ENCODE results near the gene FAM3A. TPM values are rescaled to one million over a fixed set of nuclear protein-coding genes. Genes with fewer than 3 reads are reported as not detected.
A peak's percentile ranks its signal among the peaks of the same experiment; 100 is the strongest.

Gene FAM3A
- total RNA-seq, 1 experiment from 2014 or later: 15.6 TPM

DNA sequence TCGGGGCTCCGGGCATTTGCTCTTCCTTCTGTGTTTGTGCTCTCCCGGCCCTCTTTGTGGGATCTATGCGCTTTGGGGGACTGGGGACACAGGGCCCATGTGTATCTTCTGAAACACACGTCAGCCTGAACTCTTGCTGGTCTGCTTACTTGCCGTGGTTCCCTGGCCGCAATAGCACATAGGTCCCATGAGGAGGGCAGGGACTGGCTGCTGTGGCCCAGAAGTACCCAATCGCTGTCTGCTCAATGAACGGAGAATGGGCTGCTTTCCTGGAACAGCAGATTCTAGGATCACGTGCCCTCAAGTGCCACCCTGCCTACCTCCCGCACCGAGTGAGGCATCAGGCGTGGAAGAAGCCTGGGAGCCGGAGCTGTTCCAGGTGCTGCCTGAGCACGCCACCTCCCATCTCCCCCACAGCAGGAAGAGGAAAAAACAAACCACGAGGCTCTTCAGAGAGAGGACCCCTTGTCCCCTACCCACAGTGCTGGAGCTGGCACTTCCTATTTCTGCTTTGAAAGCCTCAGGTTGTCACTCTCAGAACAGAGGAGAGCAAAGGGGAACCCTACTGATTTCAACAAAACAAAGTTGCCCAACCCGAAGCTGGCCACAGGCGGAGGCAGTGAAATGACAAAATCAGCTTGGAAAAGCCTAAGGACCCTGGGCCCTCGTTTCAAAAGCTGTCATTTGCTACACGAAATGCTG, 26.8 kb upstream of the FAM3A start:
- BruUV-seq (replicated peaks): TSS peak; percentile 38
- ATAC-seq (no peak), DNase-seq (ENCODE audit: low read depth, low spot score) (no peak)
- Histone ChIP-seq H3K9me3 (ENCODE audit: control insufficient read depth in 1 of 2, insufficient read depth in 1 of 2, low read depth in 1 of 2, low read length in 2 of 2) (no peaks in the 10 kb centered on the region), H3K27ac (ENCODE audit: low read depth, low read length) (peak overlapping the region; percentile 79), H3K36me3 (ENCODE audit: control insufficient read depth in 1 of 2, insufficient read depth in 2 of 2, low read length in 2 of 2) (peaks cover 0 to 9% of the 10 kb centered on the region in 2 experiments; a peak in 2 of 4 replicates), H3K27me3 (ENCODE audit: insufficient read depth, low read length) (no peaks in the 10 kb centered on the region), H3K79me2 (ENCODE audit: insufficient read depth, low read length) (peaks cover 23% of the 10 kb centered on the region), H3K9me2 (ENCODE audit: insufficient read depth) (no peaks in the 10 kb centered on the region), H4K20me1 (ENCODE audit: insufficient read depth) (no peaks in the 10 kb centered on the region), H2AFZ (ENCODE audit: low read depth, low read length, poor library complexity, severe bottlenecking) (no peak overlapping the region), H3K4me3 (replicated peaks in 1 of 2; ENCODE audit: low read depth in 1 of 2, low read length in 2 of 2) (no peak overlapping the region), H3K4me1 (ENCODE audit: control insufficient read depth in 1 of 2, insufficient read depth in 2 of 2, low read length in 2 of 2) (peaks cover 27 to 34% of the 10 kb centered on the region in 2 experiments), H3K4me2 (ENCODE audit: low read length) (peak overlapping the region; percentile 57), H3K9ac (ENCODE audit: low read length) (peak overlapping the region; percentile 47; the same call in 1 of the 2 replicates)
- RAD21 ChIA-PET (ENCODE audit: low non-redundant PET in 1 of 2, low total read pairs in 2 of 2, uncharacterized antibody in 2 of 2, unreplicated experiment in 2 of 2): no interaction called here
- POLR2A ChIA-PET: no interaction called here
- TF ChIP-seq YY1 (IDR thresholded peaks at IDR 0.05; ENCODE audit: extremely low read depth, insufficient replicate concordance, low read depth, low read length): no peak
- no peak for TF ChIP-seq ELF1 (IDR thresholded peaks at IDR 0.05; ENCODE audit: borderline replicate concordance, low read depth)
- no peak for TF ChIP-seq SIN3A (IDR thresholded peaks at IDR 0.05; ENCODE audit: low read depth)
- TF ChIP-seq, protein P1, sequence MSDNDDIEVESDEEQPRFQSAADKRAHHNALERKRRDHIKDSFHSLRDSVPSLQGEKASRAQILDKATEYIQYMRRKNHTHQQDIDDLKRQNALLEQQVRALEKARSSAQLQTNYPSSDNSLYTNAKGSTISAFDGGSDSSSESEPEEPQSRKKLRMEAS (IDR thresholded peaks at IDR 0.05): no peak
- no peak for TF ChIP-seq JUND (IDR thresholded peaks at IDR 0.05)
- TF ChIP-seq EGR1 (IDR thresholded peaks at IDR 0.05; ENCODE audit: low read depth): no peak
- CTCF ChIA-PET: no interaction called here
- intact Hi-C loops (cut with micrococcal nuclease): no loop called here

DNA sequence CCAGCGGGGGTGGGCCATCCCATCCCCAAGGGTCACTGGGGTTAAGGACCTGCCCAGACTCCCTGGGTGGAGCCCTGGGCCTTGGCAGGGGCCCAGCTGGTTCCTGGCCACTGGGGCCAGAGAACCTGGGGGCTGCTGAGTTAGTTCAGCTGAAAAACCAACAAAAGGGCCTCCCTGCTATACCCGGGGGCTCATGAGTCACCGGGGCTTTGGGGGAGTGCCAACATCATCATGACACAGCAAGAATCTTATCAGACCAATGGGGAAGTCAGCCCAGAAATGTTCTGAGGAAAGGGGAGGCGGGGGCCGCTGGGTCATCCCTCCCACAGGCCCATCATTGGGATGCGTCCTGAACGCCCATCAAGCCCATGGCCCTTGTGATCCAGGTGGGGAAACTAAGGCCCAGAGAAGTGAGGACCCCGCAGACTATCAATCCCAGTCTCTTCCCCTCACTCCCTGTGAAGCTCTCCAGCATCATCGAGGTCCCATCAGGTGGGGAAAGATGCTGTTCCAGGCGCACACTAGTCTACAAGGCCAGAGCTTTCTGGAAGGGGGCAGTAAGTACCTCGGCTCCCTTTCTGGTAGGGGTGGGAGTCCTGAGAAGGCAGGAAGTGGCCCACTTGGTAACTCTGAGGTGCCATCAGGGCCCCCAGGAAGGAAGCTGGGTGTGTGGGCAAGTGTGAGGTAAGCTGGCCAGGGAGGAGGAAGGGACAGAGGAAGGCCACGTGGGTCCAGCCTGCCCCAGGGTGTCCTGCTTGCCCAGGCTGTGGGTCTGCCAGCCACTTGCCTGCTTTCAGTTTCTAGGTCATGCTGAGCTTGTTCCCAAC, 26.1 kb upstream of the FAM3A start:
- Histone ChIP-seq H2AFZ (ENCODE audit: low read depth, low read length, poor library complexity, severe bottlenecking) (no peak overlapping the region), H3K9ac (ENCODE audit: low read length) (peak overlapping the region; percentile 47), H3K9me3 (ENCODE audit: control insufficient read depth in 1 of 2, insufficient read depth in 1 of 2, low read depth in 1 of 2, low read length in 2 of 2) (no peaks in the 10 kb centered on the region), H3K79me2 (ENCODE audit: insufficient read depth, low read length) (peaks cover 21% of the 10 kb centered on the region), H3K36me3 (ENCODE audit: control insufficient read depth in 1 of 2, insufficient read depth in 2 of 2, low read length in 2 of 2) (peaks cover 0 to 9% of the 10 kb centered on the region in 2 experiments; a peak in 2 of 4 replicates), H3K4me3 (replicated peaks in 1 of 2; ENCODE audit: low read depth in 1 of 2, low read length in 2 of 2) (no peak overlapping the region; a peak in 1 of 4 replicates), H3K9me2 (ENCODE audit: insufficient read depth) (no peaks in the 10 kb centered on the region), H3K27me3 (ENCODE audit: insufficient read depth, low read length) (no peaks in the 10 kb centered on the region), H3K4me1 (ENCODE audit: control insufficient read depth in 1 of 2, insufficient read depth in 2 of 2, low read length in 2 of 2) (peaks cover 27 to 34% of the 10 kb centered on the region in 2 experiments), H4K20me1 (ENCODE audit: insufficient read depth) (no peaks in the 10 kb centered on the region), H3K4me2 (ENCODE audit: low read length) (peak overlapping the region; percentile 57), H3K27ac (ENCODE audit: low read depth, low read length) (peak overlapping the region; percentile 79)
- intact Hi-C loops (cut with micrococcal nuclease): no loop called here
- peak; percentile 31 for ATAC-seq
- BruUV-seq (replicated peaks): no TSS peak
- RAD21 ChIA-PET (ENCODE audit: low non-redundant PET in 1 of 2, low total read pairs in 2 of 2, uncharacterized antibody in 2 of 2, unreplicated experiment in 2 of 2): no interaction called here
- POLR2A ChIA-PET: no interaction called here
- CTCF ChIA-PET: no interaction called here
- DNase-seq (ENCODE audit: low read depth, low spot score): peak; percentile 34
- no peak for TF ChIP-seq FOSL1 (IDR thresholded peaks at IDR 0.05; ENCODE audit: low read depth)
- peak; percentile 14 for TF ChIP-seq TCF7L2 (IDR thresholded peaks at IDR 0.05; ENCODE audit: borderline replicate concordance, extremely low read depth, insufficient read depth, insufficient read length)
